Effector CD4-positive, alpha-beta T cell (primary cell): Measurements from ENCODE around the gene MARCHF3.

Experiments
- DNase-seq: peaks from one replicate; pipeline ENCODE4 v3.0.0-alpha.2; 2020

Gene MARCHF3

GRCh38 chr5:126982926-126983873 lies 47.2 kb downstream of the MARCHF3 start:
- DNase-seq, result no peak

- DNase-seq, result no peak
Observed at GRCh38 chr5:126982202-126982601, 48.2 kb downstream of the MARCHF3 start.

GRCh38 chr5:126981701-126982100 lies 48.7 kb downstream of the MARCHF3 start:
- no peak for DNase-seq

DNA sequence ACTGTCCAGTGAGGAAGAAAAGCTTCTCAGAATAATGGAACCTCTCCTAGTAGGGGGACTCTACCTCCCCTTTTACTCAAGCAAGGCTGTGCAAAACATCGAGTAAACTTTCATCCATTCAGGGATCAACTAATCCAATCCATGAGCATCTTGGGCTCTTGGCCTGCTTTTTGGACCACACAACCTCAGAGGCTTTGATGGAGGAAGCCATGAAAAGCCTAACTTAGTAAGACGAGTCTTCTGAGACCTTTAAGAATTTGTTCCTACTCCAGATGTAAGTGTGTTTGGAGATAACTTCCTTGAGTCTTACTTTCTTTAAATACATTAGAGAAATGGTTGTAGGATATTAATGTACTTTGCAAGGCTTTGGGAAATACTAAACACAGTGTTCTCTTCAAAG lies 49.1 kb downstream of the MARCHF3 start:
- DNase-seq, result no peak

DNA sequence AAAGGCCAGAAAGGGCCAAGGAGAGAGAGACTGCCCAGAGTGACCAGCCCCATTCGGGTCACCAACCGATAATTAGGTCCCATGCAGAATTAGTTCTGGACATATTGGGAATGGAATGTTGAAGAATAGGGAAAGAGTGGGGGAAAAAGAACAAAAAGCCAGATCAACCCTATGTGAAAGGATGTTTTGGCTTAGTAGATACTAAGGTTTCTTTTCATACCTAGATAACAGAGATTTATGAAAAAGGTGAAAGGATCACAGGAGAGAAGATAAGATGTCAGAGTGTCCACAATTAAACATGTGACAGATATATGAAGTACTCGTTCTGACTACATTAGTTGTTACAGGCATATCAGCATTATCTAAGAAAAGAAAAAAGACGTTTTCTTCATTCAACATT lies 52.1 kb downstream of the MARCHF3 start:
- no peak for DNase-seq

- no peak for DNase-seq
Observed at GRCh38 chr5:126976520-126977172, 53.7 kb downstream of the MARCHF3 start.

- DNase-seq, result no peak
Observed at GRCh38 chr5:126975796-126976195, 54.6 kb downstream of the MARCHF3 start.

DNA sequence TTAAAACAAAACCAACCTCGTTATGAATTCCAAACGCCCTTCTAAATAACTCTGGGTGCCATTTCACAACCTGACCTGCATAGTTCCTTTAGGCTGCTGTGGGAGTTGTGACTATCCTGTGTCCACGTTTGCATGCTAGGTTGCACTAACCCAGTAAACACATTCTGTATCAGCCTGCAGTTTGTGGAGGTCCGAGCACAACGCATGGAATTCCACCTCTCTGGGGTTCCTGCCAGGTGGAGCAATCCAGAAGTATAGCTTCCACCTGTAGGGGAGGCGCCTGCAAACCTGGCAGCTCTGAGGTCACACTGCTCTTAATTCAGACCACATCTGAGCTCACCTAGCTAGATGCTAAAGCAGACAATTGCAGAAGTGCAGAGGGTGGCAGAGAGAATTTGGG lies 57.2 kb downstream of the MARCHF3 start:
- DNase-seq, result no peak

DNA sequence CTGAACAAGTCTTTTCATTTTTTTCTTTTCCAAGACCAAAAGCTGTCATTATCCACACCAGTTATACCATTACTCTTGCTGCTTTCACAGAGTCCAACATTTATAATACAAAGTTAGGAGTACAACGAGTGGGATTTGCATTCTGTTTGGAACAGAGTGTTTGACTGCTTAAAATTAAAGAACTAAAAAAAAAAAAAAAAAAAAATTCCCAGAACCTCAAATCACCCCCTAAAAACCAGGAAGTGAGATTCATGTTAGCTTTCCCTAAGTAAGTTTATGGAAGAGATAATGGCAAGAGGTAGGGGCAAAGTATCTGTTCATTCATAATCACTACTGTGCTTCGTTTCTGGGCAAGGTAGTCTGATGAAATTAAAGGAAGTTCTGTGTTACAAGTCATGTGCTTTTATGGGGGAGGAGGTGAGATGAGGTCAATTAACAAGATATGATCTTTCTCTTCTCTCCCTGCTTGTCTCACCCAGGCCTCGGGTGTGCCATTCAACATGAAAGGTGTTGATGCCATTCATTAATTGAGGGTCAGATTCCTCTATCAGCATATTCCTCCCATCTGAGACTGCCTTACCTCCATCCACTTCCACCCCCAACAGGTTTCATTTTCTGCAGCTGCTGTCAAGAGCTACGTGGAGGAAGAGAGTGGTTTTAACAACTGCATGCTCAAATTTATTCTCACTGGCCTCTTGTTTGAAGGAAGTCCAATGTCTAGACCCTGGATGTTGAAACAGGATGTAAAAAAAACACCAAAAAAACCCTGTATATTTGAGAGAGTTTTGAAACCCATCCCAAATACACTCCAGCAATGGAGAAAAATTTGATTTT lies 58.1 kb downstream of the MARCHF3 start:
- DNase-seq, result no peak

GRCh38 chr5:126971455-126972031 lies 58.8 kb downstream of the MARCHF3 start:
- no peak for DNase-seq

DNA sequence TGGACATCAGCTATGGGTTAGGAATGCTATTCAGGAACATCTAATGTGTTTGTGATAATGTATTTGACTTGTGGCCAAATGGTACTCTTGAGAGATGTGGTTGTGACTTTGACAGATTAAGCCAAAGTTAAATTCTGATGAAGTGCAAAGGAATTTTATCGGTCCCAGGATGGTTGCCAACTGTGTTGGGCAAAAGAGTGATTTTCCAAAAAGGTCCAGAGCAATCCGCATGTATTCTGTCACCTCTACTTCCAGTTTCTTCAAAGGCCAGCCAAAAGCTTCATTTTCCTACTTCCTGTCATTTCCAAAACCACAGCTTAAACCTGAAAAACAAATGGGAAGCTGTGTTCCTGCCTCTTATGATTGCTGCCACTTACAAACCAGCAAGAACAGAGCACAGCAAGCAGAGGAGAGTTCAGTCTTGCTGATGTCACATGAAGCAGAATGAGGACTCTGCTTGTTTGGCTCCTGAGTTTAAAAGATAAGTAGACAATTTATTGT lies 59.8 kb downstream of the MARCHF3 start:
- no peak for DNase-seq

GRCh38 chr5:126969548-126969947 lies 60.8 kb downstream of the MARCHF3 start:
- DNase-seq, result no peak

DNA sequence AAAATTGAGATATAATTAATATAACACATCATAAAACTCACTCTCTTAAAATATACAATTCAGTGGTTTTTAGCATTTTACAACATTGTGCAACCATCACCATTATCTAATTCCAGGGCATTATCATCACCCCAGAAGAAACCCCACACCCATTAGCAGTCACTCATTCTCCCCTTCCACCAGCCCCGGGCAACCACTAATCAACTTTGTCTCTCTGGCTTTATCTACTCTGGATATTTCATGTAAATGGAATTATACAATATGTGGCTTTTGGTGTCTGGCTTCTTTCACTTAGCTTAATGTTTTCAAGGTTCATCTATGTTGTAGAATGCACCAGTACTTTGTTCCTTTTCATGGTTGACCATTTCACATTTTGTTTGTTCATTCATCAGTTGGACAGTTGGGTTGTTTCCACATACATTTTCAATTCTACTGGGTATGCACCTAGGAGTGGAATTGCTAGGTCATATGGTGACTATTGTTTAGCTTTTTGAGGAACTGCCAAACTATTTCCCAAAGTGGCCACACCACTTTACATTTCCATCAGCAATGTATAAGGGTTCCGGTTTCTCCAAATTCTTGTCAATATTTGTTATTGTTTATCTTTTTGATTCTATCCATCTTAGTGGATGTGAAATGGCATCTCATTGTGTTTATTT lies 62.4 kb downstream of the MARCHF3 start:
- DNase-seq, result no peak

GRCh38 chr5:126965487-126965886 lies 64.9 kb downstream of the MARCHF3 start:
- DNase-seq, result no peak

- DNase-seq, result no peak
Observed at GRCh38 chr5:126965061-126965475, 65.3 kb downstream of the MARCHF3 start.

DNA sequence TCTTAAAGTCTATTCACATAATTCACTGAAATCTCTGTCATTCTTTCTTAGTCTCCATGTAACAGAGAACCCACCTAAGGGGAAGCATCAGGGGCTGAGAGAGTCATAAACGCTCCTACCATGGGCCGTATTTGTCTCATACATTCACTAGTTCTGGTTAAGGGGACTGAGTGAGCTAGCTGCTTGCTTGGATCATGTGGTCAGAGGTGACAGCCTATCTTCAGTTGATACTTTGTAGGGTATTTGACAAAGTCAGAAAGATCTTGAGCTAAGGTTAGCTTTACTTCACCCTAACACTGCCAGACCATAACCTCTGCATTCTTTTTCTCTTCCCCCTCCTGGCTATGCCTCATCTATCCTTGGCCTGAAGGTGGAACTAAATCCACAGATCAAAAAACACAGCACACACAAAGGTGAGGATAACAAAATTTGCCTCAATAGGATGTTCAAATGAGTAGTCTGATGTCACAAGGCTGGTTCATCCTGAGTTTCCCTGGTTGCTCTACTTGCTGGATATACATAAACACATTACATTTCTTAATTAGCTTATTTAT lies 66.5 kb downstream of the MARCHF3 start:
- no peak for DNase-seq

DNA sequence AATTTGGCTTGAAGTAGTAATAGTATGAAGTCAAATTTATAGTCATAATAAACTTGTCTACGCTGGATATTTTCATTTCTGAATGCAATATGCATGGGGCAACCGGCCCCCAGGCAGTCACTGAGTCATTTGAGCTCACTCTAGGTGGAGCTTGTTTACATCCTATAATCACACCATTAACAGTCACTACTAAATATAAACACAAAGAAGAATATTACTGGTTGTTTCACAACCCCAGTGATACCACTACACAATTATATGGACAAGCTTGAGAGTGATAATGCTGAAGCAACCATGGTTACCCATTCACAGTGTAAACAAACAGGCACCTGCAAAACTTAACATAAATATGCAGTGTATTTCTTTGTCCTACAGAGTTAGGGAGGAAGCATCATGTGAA lies 68.7 kb downstream of the MARCHF3 start:
- no peak for DNase-seq

- no peak for DNase-seq
Observed at GRCh38 chr5:126961128-126961527, 69.2 kb downstream of the MARCHF3 start.

DNA sequence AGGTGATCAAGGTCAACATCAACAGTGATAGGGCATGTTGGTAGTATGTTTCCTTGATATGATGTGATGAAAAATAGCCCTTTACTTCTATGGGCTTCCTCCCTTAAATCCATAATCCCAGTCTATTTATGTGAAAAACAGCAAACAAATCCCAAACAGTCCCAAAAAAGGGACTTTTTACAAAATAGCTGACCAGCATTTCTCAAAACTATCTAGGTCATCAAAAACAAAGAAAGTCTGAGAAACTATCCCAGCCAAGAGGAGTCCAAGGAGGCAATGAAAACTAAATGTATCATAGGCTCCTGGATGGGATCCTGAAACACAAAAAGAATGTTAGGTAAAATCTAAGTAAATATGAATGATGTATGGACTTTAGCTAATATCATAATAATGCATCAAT lies 71.2 kb downstream of the MARCHF3 start:
- DNase-seq, result no peak

GRCh38 chr5:126956991-126957390 lies 73.4 kb downstream of the MARCHF3 start:
- DNase-seq, result no peak

GRCh38 chr5:126954981-126955380 lies 75.4 kb downstream of the MARCHF3 start:
- DNase-seq, result no peak

- no peak for DNase-seq
Observed at GRCh38 chr5:126953640-126954039, 76.7 kb downstream of the MARCHF3 start.
